Upper lobe of left lung (tissue), 4 donors: ENCODE results near the gene FMOD.

Experiments
- EP300 ChIP-seq, 4 donors: sonication (generic); formaldehyde crosslinking; IDR thresholded peaks; one replicate each; pipeline ENCODE4 v1.5.1; 2017; ENCODE audit warnings: antibody characterized with exemption in 4 of 4, control low read depth in 2 of 4
- POLR2A ChIP-seq, 4 donors: fragments of 450-650 bp; IDR thresholded peaks; one replicate each; pipeline ENCODE4 v1.5.1; 2016 to 2017; ENCODE audit warnings: antibody characterized with exemption in 4 of 4, mild to moderate bottlenecking in 2 of 4
- POLR2AphosphoS5 ChIP-seq, 2 donors: sonication (generic); formaldehyde crosslinking; IDR thresholded peaks; one replicate each; pipeline ENCODE4 v1.5.1; 2017; ENCODE audit warnings: antibody characterized with exemption in 2 of 2
- TF ChIP-seq, protein P1 (sequence below), 6 experiments: fragments of 450-650 bp in 4 of 6; fragments of 200-600 bp in 2 of 6; sonication (generic) in 2 of 6; IDR thresholded peaks; one replicate each; pipeline ENCODE4 v1.5.1; 2016 to 2019; ENCODE audit warnings: antibody characterized with exemption in 6 of 6

DNA sequence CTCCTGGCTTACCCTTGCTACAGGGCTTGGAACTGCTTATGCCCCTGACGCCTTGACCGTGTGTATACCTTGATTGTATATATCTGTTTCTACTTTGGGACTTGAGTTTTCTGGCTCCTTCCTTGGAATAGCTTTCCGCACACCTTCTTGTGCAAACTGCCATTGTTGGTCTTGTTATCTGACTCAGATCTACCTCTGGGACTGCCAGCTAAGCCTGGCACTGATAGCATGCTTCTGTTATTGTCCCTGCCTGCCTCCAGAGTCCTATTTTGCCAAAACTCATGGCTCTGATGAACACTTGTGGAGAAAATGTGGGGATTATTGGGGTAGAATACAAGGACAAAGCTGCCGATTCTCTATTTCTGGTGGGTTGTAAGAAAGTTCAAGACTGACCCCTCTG is 15.4 kb downstream of the FMOD start:
- TF ChIP-seq, protein P1, sequence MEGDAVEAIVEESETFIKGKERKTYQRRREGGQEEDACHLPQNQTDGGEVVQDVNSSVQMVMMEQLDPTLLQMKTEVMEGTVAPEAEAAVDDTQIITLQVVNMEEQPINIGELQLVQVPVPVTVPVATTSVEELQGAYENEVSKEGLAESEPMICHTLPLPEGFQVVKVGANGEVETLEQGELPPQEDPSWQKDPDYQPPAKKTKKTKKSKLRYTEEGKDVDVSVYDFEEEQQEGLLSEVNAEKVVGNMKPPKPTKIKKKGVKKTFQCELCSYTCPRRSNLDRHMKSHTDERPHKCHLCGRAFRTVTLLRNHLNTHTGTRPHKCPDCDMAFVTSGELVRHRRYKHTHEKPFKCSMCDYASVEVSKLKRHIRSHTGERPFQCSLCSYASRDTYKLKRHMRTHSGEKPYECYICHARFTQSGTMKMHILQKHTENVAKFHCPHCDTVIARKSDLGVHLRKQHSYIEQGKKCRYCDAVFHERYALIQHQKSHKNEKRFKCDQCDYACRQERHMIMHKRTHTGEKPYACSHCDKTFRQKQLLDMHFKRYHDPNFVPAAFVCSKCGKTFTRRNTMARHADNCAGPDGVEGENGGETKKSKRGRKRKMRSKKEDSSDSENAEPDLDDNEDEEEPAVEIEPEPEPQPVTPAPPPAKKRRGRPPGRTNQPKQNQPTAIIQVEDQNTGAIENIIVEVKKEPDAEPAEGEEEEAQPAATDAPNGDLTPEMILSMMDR (IDR thresholded peaks at IDR 0.05), result no peak
- TF ChIP-seq POLR2A (IDR thresholded peaks at IDR 0.05) (no peak), POLR2AphosphoS5 (IDR thresholded peaks at IDR 0.05) (no peak), EP300 (IDR thresholded peaks at IDR 0.05) (no peak)
